ENCODE measurements around the gene BMAL1. TPM values are rescaled to one million over a fixed set of nuclear protein-coding genes. Genes with fewer than 3 reads are reported as not detected.
A peak's percentile ranks its signal among the peaks of the same experiment; 100 is the strongest.

The BMAL1 gene
- total and polyA plus RNA-seq, 7 donors: 10.8 to 41.5 (median 27.7) TPM

GRCh38 chr11:13378316-13378715, 100.7 kb downstream of the BMAL1 start:
- Histone ChIP-seq H3K4me1 (no peaks in the 10 kb centered on the region), H3K27me3 (no peaks in the 10 kb centered on the region), H3K27ac (no peak overlapping the region), H3K36me3 (peaks cover 12 to 98% (median 46%) of the 10 kb centered on the region in 4 donors), H3K9me3 (no peaks in the 10 kb centered on the region), H3K4me3 (no peak overlapping the region)
- 94 to 96% methylated on average over 2 of the region's 2 CpGs for WGBS, 2 donors
- no peak for DNase-seq
- TF ChIP-seq EP300 (IDR thresholded peaks at IDR 0.05) (no peak), POLR2AphosphoS5 (IDR thresholded peaks at IDR 0.05) (no peak), POLR2A (IDR thresholded peaks at IDR 0.05) (no peak)
- TF ChIP-seq, protein P1, sequence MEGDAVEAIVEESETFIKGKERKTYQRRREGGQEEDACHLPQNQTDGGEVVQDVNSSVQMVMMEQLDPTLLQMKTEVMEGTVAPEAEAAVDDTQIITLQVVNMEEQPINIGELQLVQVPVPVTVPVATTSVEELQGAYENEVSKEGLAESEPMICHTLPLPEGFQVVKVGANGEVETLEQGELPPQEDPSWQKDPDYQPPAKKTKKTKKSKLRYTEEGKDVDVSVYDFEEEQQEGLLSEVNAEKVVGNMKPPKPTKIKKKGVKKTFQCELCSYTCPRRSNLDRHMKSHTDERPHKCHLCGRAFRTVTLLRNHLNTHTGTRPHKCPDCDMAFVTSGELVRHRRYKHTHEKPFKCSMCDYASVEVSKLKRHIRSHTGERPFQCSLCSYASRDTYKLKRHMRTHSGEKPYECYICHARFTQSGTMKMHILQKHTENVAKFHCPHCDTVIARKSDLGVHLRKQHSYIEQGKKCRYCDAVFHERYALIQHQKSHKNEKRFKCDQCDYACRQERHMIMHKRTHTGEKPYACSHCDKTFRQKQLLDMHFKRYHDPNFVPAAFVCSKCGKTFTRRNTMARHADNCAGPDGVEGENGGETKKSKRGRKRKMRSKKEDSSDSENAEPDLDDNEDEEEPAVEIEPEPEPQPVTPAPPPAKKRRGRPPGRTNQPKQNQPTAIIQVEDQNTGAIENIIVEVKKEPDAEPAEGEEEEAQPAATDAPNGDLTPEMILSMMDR (IDR thresholded peaks at IDR 0.05): no peak
- intact Hi-C loops (cut with DNase I): no loop called here

DNA sequence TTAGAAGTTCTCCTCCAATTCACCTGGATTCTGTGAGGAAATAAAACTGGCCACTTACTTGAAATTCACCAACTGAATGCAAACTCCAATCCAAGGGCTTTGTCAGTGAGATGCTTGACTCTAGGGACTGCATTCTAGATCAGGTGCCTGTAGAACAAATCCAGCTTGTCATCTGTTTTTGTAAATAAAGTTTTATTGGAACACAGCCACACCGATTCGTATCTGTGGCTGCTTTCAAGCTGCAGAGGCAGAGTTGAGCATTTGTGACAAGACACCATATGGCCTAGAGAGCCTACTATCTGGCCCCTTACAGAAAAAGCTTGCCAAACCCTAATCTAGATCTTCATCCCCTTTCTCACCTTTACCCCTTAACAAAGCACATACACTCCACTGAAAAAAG, 103.1 kb downstream of the BMAL1 start:
- 93 to 96% methylated on average over 2 of the region's 2 CpGs for WGBS, 2 donors
- peaks cover 0 to 9% (median 0%) of the 10 kb centered on the region in 4 donors for H3K4me1 ChIP-seq
- DNase-seq: no peak
- TF ChIP-seq POLR2A (IDR thresholded peaks at IDR 0.05): no peak
- TF ChIP-seq, protein P1 (IDR thresholded peaks at IDR 0.05): no peak
- no peak for TF ChIP-seq EP300 (IDR thresholded peaks at IDR 0.05)
- no peak for TF ChIP-seq POLR2AphosphoS5 (IDR thresholded peaks at IDR 0.05)
- intact Hi-C loops (cut with DNase I): no loop called here
- no peaks in the 10 kb centered on the region for H3K27me3 ChIP-seq
- H3K27ac ChIP-seq: no peak overlapping the region
- H3K4me3 ChIP-seq: no peak overlapping the region
- no peaks in the 10 kb centered on the region for H3K9me3 ChIP-seq
- H3K36me3 ChIP-seq: peaks cover 0 to 88% (median 39%) of the 10 kb centered on the region in 4 donors

- DNase-seq: no peak
- intact Hi-C loops (cut with DNase I): no loop called here
- Histone ChIP-seq H3K4me3 (no peak overlapping the region), H3K27me3 (no peaks in the 10 kb centered on the region), H3K36me3 (peaks cover 0 to 88% (median 26%) of the 10 kb centered on the region in 4 donors), H3K9me3 (no peaks in the 10 kb centered on the region), H3K27ac (no peak overlapping the region), H3K4me1 (peaks cover 0 to 9% (median 0%) of the 10 kb centered on the region in 4 donors)
- 94 to 95% methylated on average over 3 of the region's 3 CpGs for WGBS, 2 donors
- TF ChIP-seq POLR2AphosphoS5 (IDR thresholded peaks at IDR 0.05): no peak
- TF ChIP-seq EP300 (IDR thresholded peaks at IDR 0.05): no peak
Observed at GRCh38 chr11:13382751-13383150, 105.2 kb downstream of the BMAL1 start.

DNA sequence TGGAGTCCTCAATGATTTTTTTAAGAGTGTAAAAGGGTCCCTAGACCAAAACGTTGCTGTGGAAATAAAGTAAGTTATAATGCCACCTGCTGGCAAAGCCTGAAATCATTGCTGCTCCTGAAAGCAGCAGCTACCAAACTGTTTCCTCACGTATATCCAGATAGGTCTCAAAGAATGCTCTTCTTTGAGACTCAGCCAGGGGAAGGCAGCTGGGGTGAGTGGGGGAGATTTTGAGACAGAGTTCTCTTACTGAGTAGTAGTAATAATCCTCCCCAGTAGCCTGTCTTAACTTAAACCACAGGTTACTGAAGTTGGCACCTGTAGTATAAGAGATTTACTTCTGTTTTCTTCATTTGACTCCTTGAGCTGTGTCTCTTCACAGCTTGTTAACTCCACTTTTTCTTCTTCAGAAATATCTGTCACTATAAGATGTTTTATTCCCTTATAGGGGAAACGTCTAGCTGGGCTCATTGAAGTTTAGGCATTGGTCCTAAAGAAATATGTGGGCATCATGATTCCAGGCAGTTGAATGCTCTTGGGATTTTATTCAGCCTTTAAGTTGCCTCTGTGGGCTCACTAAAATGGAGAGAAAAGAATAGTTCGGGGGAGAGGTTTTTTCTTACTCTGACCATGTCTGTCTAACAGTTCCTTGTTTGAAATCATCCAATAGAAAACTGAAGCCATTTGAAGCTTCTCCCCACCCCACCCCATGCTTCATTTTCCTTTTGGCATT, 107.5 kb downstream of the BMAL1 start:
- Histone ChIP-seq H3K9me3 (no peaks in the 10 kb centered on the region), H3K4me3 (no peak overlapping the region), H3K4me1 (peaks cover 0 to 17% (median 0%) of the 10 kb centered on the region in 4 donors), H3K36me3 (peaks cover 3 to 79% (median 14%) of the 10 kb centered on the region in 4 donors), H3K27ac (peak overlapping the region in 2 of 4 donors; percentile 22), H3K27me3 (no peaks in the 10 kb centered on the region)
- TF ChIP-seq EP300 (IDR thresholded peaks at IDR 0.05) (no peak), POLR2A (IDR thresholded peaks at IDR 0.05) (no peak)
- TF ChIP-seq, protein P1 (IDR thresholded peaks at IDR 0.05): peak in 3 of 4 experiments; percentile 12 to 45 (median 44)
- WGBS, 2 donors: 33 to 56% methylated on average over 4 of the region's 4 CpGs
- intact Hi-C loops (cut with DNase I): loop anchor here (5.0 kb wide), 1 partner anchor 77 kb away; the partner anchor contains the start of gene BTBD10
- DNase-seq: no peak

- peaks cover 3 to 74% (median 10%) of the 10 kb centered on the region in 4 donors for H3K36me3 ChIP-seq
- TF ChIP-seq POLR2AphosphoS5 (IDR thresholded peaks at IDR 0.05): no peak
- TF ChIP-seq, protein P1 (IDR thresholded peaks at IDR 0.05): no peak
- H3K27me3 ChIP-seq: no peaks in the 10 kb centered on the region
- no peak for DNase-seq
- H3K4me1 ChIP-seq: peaks cover 0 to 17% (median 0%) of the 10 kb centered on the region in 4 donors
- WGBS, 2 donors: 20 to 69% methylated on average over 2 of the region's 2 CpGs
- H3K27ac ChIP-seq: no peak overlapping the region
- intact Hi-C loops (cut with DNase I): loop anchor here (5.0 kb wide), 1 partner anchor 76 kb away; the partner anchor contains the start of gene BTBD10
- H3K9me3 ChIP-seq: no peaks in the 10 kb centered on the region
- H3K4me3 ChIP-seq: no peak overlapping the region
Observed at GRCh38 chr11:13386567-13386966, 109.0 kb downstream of the BMAL1 start.

All from sigmoid colon (tissue), 7 donors.